Osteoblast (primary cell): ENCODE results near the gene KIAA0232. TPM values are rescaled to one million over a fixed set of nuclear protein-coding genes. Genes with fewer than 3 reads are reported as not detected.

Experiments used
- DNase-seq: peaks from one replicate; pipeline ENCODE4 v3.0.0; 2011; ENCODE audit warnings: low spot score, mixed read lengths; ENCODE audit not compliant: insufficient read length; ENCODE audit errors: missing footprints
- H2AFZ ChIP-seq: 2 replicates; pipeline ENCODE4 v1.6.0; 2011; ENCODE audit warnings: mild to moderate bottlenecking, low read length
- H3K27ac ChIP-seq: 2 replicates; pipeline ENCODE4 v1.5.1; 2011; ENCODE audit warnings: mild to moderate bottlenecking, low read depth, low read length, moderate library complexity
- H3K27me3 ChIP-seq: 2 replicates; pipeline ENCODE4 v1.6.0; 2012; ENCODE audit warnings: mild to moderate bottlenecking, control low read depth, inconsistent platforms, low read length, moderate library complexity; ENCODE audit not compliant: insufficient read depth
- H3K36me3 ChIP-seq: 2 replicates; pipeline ENCODE4 v1.5.1; 2011; ENCODE audit warnings: mild to moderate bottlenecking, low read length, control low read depth, moderate library complexity; ENCODE audit not compliant: insufficient read depth
- H3K4me1 ChIP-seq: 2 replicates; pipeline ENCODE4 v1.5.1; 2011; ENCODE audit warnings: mild to moderate bottlenecking, low read length, control low read depth, moderate library complexity; ENCODE audit not compliant: insufficient read depth
- H3K4me2 ChIP-seq: 2 replicates; pipeline ENCODE4 v1.6.0; 2011; ENCODE audit warnings: mild to moderate bottlenecking, low read length; ENCODE audit not compliant: insufficient read depth
- H3K4me3 ChIP-seq: fragments of 200-600 bp; sonication (generic); 3 replicates; pipeline ENCODE4 v1.5.1; 2012; ENCODE audit warnings: mild to moderate bottlenecking, low read length, inconsistent platforms; ENCODE audit not compliant: insufficient read depth
- H3K79me2 ChIP-seq: 2 replicates; pipeline ENCODE4 v1.6.0; 2012; ENCODE audit warnings: mild to moderate bottlenecking, low read length, control low read depth, inconsistent platforms; ENCODE audit not compliant: insufficient read depth
- H3K9me3 ChIP-seq: 2 replicates; pipeline ENCODE4 v1.5.1; 2011; ENCODE audit warnings: low read depth, low read length, control low read depth
- H4K20me1 ChIP-seq: 2 replicates; pipeline ENCODE4 v1.6.0; 2012; ENCODE audit warnings: mild to moderate bottlenecking, low read length, control low read depth; ENCODE audit not compliant: insufficient read depth
- total RNA-seq: library from RNA; depleted of rRNA; stranded (reverse); fragments of >200 nt; gene quantifications from 2 replicates; pipeline ENCODE4 v1.2.3, GENCODE V29; 2012
- TF ChIP-seq, protein P1 (sequence below): IDR thresholded peaks from 2 replicates; pipeline ENCODE4 v1.5.1; 2011; ENCODE audit warnings: mild to moderate bottlenecking, low read depth, low read length, moderate library complexity; ENCODE audit errors: extremely low read depth

The KIAA0232 gene
- total RNA-seq, 1 donor, result 23.9 TPM

DNA sequence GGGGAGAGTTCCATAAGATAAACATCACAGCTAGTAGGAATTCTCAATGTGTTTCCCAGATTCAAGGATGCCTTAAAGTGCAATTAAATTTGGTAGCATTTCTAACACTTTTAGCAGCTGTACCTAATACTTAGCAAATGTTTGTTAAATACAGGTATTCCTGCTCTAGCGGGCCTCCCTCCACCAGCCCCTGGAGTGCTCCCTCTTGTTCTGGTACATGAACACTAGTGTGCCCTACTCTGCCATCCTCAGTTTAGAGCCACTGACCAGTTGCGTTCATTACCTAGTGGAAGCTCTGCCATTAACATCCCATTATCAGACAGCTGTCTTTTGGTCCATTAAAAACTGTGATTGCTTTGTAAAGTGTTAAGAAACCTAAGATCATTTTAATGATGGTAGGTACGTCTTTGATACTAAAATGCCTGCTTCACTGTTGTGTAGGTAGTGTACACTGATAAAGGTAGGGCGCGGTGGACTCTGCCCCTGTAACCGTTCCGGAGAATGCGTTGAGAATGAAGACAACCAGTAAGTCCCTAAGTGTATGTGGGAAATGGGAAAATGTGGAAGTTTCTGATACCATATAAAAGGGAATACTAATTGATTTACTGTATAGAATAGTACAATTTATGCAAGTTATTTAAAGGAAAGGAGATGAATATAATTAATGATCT is 21.7 kb downstream of the KIAA0232 start:
- Histone ChIP-seq H3K4me1 (peaks cover 18% of the 10 kb centered on the region), H2AFZ (no peak overlapping the region), H3K4me2 (no peak overlapping the region), H3K36me3 (no peaks in the 10 kb centered on the region), H3K79me2 (peaks cover 84% of the 10 kb centered on the region), H3K27ac (no peak overlapping the region), H4K20me1 (peaks cover 31% of the 10 kb centered on the region), H3K4me3 (no peak overlapping the region), H3K9me3 (no peaks in the 10 kb centered on the region), H3K27me3 (no peaks in the 10 kb centered on the region)
- peak; percentile 19 for DNase-seq
- TF ChIP-seq, protein P1, sequence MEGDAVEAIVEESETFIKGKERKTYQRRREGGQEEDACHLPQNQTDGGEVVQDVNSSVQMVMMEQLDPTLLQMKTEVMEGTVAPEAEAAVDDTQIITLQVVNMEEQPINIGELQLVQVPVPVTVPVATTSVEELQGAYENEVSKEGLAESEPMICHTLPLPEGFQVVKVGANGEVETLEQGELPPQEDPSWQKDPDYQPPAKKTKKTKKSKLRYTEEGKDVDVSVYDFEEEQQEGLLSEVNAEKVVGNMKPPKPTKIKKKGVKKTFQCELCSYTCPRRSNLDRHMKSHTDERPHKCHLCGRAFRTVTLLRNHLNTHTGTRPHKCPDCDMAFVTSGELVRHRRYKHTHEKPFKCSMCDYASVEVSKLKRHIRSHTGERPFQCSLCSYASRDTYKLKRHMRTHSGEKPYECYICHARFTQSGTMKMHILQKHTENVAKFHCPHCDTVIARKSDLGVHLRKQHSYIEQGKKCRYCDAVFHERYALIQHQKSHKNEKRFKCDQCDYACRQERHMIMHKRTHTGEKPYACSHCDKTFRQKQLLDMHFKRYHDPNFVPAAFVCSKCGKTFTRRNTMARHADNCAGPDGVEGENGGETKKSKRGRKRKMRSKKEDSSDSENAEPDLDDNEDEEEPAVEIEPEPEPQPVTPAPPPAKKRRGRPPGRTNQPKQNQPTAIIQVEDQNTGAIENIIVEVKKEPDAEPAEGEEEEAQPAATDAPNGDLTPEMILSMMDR, result no peak

DNA sequence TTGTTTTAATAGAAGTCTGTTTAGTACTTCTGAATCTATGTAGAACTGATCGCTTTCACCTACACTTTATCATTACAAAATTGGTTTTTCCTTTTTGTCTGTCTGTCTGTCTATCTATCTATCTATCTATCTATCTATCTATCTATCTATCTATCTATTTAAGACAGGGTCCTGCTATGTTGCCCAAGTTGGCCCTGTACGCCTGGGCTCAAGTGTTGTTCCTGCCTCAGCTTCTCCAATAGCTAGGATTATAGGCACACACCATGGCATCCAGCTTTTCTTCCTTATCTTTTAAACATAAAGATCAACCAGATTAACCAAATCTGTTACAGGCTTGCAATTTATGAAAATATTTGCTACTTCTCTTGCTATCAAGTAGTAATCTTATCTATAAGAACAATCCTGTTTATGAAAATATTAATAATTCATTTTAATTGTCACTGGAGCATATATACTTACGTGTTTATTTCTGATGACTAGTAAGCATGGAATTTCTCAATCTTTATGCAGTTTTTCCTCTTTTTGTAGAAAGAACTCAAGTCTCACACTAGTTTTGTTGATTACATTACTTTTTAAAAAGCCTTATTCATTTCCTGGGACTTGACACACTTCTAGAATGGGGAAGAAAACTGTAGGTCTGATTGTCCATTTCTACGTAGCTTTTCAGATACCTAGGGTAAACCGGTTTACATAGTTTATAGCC is 24.5 kb downstream of the KIAA0232 start:
- H3K79me2 ChIP-seq, result peaks cover 83% of the 10 kb centered on the region
- peak overlapping the region; percentile 49 for H3K4me2 ChIP-seq
- H3K4me1 ChIP-seq, result peaks cover 18% of the 10 kb centered on the region
- H3K4me3 ChIP-seq, result peak overlapping the region; percentile 38
- H3K27me3 ChIP-seq, result no peaks in the 10 kb centered on the region
- H3K36me3 ChIP-seq, result no peaks in the 10 kb centered on the region
- H3K9me3 ChIP-seq, result no peaks in the 10 kb centered on the region
- DNase-seq, result no peak
- TF ChIP-seq, protein P1, result no peak
- peaks cover 34% of the 10 kb centered on the region for H4K20me1 ChIP-seq
- H2AFZ ChIP-seq, result no peak overlapping the region
- peak overlapping the region; percentile 79 for H3K27ac ChIP-seq

DNA sequence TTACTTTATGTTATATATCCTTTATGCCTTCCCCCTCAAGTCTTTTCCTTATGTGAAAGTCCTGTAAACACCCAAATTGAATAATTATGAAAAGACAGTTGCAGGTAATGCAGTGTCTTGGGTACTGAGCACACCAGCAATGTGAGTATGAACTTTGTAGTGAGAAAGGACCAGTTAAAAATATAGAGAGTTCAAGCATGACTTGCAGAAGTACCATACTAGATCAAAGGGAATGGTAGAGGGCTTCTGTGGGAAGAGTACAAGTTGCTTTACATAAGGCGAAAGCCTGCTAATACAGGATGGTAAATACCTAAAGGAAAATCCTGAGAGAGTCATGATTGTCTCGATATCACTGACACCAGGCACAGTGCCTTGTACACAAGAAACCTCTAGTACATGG is 25.7 kb downstream of the KIAA0232 start:
- Histone ChIP-seq H3K4me2 (no peak overlapping the region), H3K27me3 (no peaks in the 10 kb centered on the region), H3K9me3 (no peaks in the 10 kb centered on the region), H3K4me1 (peaks cover 18% of the 10 kb centered on the region), H3K4me3 (no peak overlapping the region), H4K20me1 (peaks cover 33% of the 10 kb centered on the region), H2AFZ (no peak overlapping the region), H3K27ac (no peak overlapping the region), H3K79me2 (peaks cover 78% of the 10 kb centered on the region), H3K36me3 (no peaks in the 10 kb centered on the region)
- DNase-seq, result no peak
- TF ChIP-seq, protein P1, result no peak

DNA sequence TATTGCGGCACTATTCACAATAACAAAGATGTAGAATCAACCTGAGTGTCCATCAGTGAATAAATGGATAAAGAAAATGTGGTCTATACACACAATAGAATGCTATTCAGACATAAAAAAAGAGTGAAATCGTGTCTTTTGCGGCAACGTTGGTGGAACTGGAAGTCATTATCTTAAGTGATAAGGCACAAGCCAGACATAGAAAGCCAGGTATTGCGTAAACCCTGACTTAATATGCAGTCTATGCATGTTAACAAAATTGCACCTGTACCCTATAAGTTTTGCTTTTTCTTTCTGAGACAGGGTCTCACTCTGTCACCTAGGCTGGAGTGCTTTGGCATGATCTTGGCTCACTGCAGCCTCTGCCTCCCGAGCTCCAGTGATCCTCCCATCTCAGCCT is 28.6 kb downstream of the KIAA0232 start:
- Histone ChIP-seq H3K4me1 (peaks cover 16% of the 10 kb centered on the region), H3K79me2 (peaks cover 71% of the 10 kb centered on the region), H3K27me3 (no peaks in the 10 kb centered on the region), H3K9me3 (no peaks in the 10 kb centered on the region), H3K36me3 (no peaks in the 10 kb centered on the region), H3K4me2 (no peak overlapping the region), H4K20me1 (peaks cover 35% of the 10 kb centered on the region), H3K4me3 (no peak overlapping the region), H3K27ac (no peak overlapping the region), H2AFZ (no peak overlapping the region)
- TF ChIP-seq, protein P1, result no peak
- no peak for DNase-seq
